ENCODE measurements around the gene PMM2. TPM values are rescaled to one million over a fixed set of nuclear protein-coding genes. Genes with fewer than 3 reads are reported as not detected.
"Not testable (repeated sequence)": the region's sequence is repeated elsewhere in the genome, so short reads cannot be mapped to it uniquely, and the experiment has no call there.

Gene PMM2
- total and polyA plus RNA-seq, 5 experiments from 2014 or later, result 21.4 to 41.9 (median 26.0) TPM

- DNase-seq (no peak), ATAC-seq (no peak)
- peaks cover 14 to 39% (median 25%) of the 10 kb centered on the region in 4 donors for H3K4me1 Mint-ChIP-seq
- POLR2A ChIA-PET, result no interaction called here
- peak overlapping the region in 3 of 10 donors; percentile 38 to 69 (median 45) for H3K4me3 Mint-ChIP-seq
- H3K36me3 Mint-ChIP-seq, result peaks cover 0 to 35% (median 9%) of the 10 kb centered on the region in 3 donors
- H3K27me3 Mint-ChIP-seq, result no peaks in the 10 kb centered on the region
- peak overlapping the region in 2 of 10 donors; percentile 52 to 79 for H3K27ac Mint-ChIP-seq
- H3K9me3 Mint-ChIP-seq, result no peaks in the 10 kb centered on the region
These were observed 34.5 kb downstream of the PMM2 start for GRCh38 chr16:8831871-8832716.

DNA sequence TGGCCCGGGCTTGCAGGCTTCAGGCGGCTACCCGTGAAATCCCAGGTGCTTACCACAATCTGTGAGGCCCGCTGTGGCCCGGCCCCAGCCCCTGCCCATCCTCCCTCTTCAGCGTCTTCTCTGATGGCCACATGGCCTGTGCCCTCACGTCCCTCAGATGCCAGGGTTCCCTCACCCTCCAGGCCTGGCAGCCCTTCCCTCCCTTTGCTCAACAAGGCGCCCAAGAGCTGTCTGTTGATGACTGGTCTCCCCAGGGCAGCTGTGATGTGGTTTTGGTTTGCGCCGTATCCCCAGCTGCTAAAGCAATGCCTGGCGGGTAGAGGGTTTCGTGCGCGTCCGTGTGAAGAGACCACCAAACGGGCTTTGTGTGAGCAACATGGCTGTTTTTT lies 35.1 kb downstream of the PMM2 start:
- POLR2A ChIA-PET, result no interaction called here
- Mint-ChIP-seq H3K4me3 (peak overlapping the region in 7 of 10 donors; percentile 26 to 69 (median 45)), H3K27me3 (no peaks in the 10 kb centered on the region), H3K27ac (peak overlapping the region in 5 of 10 donors; percentile 10 to 85 (median 79)), H3K36me3 (peaks cover 0 to 35% (median 9%) of the 10 kb centered on the region in 3 donors), H3K4me1 (peaks cover 14 to 39% (median 25%) of the 10 kb centered on the region in 4 donors), H3K9me3 (no peaks in the 10 kb centered on the region)
- no peak for DNase-seq
- ATAC-seq, result no peak

DNA sequence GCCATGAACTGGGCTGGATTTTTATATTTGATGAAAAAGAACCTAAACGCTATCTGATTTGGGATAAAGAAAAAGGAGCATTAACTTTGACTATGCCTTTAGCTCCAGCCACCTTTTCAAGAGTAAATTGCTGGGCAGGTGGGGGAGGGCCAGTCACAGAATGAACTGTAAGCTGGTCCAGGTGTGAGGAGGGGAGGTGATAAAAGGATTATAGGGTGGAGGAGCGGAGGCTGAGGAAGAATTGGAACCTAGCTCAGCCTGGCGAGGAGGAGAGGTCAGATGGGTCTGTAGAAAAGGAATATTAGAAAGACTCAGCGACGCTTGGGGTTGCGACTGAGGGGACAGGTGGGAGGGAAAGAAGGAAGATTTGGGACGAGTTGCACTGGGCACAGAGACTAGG lies 39.2 kb downstream of the PMM2 start:
- POLR2A ChIA-PET, H3K27me3 Mint-ChIP-seq, DNase-seq, H3K27ac Mint-ChIP-seq, H3K36me3 Mint-ChIP-seq, H3K4me3 Mint-ChIP-seq, H3K9me3 Mint-ChIP-seq, ATAC-seq: not testable (repeated sequence)
- H3K4me1 Mint-ChIP-seq, result peaks cover 12 to 24% (median 18%) of the 10 kb centered on the region in 4 donors

- POLR2A ChIA-PET, H3K36me3 Mint-ChIP-seq, H3K27me3 Mint-ChIP-seq, H3K9me3 Mint-ChIP-seq, H3K4me3 Mint-ChIP-seq, ATAC-seq, DNase-seq, H3K27ac Mint-ChIP-seq: not testable (repeated sequence)
- peaks cover 9 to 24% (median 15%) of the 10 kb centered on the region in 4 donors for H3K4me1 Mint-ChIP-seq
These were observed 40.0 kb downstream of the PMM2 start for GRCh38 chr16:8837594-8837993.

GRCh38 chr16:8842016-8842415 lies 44.4 kb downstream of the PMM2 start:
- ATAC-seq, DNase-seq, POLR2A ChIA-PET, H3K4me3 Mint-ChIP-seq, H3K9me3 Mint-ChIP-seq, H3K27me3 Mint-ChIP-seq: not testable (repeated sequence)
- peak overlapping the region in 9 of 10 donors; percentile 6 to 92 (median 67) for H3K27ac Mint-ChIP-seq
- H3K4me1 Mint-ChIP-seq, result peaks cover 0 to 25% (median 16%) of the 10 kb centered on the region in 4 donors
- H3K36me3 Mint-ChIP-seq, result peaks cover 0 to 15% (median 0%) of the 10 kb centered on the region in 3 donors

- Mint-ChIP-seq H3K4me1 (peaks cover 0 to 25% (median 16%) of the 10 kb centered on the region in 4 donors), H3K36me3 (peaks cover 0 to 21% (median 0%) of the 10 kb centered on the region in 3 donors), H3K27ac (peak overlapping the region in 2 of 10 donors; percentile 52 to 88)
- POLR2A ChIA-PET, DNase-seq, ATAC-seq, H3K4me3 Mint-ChIP-seq, H3K9me3 Mint-ChIP-seq, H3K27me3 Mint-ChIP-seq: not testable (repeated sequence)
These were observed 45.7 kb downstream of the PMM2 start for GRCh38 chr16:8843296-8843695.

- H3K36me3 Mint-ChIP-seq, result peaks cover 0 to 35% (median 3%) of the 10 kb centered on the region in 3 donors
- peaks cover 12 to 43% (median 26%) of the 10 kb centered on the region in 4 donors for H3K4me1 Mint-ChIP-seq
- H3K9me3 Mint-ChIP-seq, result no peaks in the 10 kb centered on the region
- no peak for DNase-seq
- ATAC-seq, result no peak
- H3K27me3 Mint-ChIP-seq, result no peaks in the 10 kb centered on the region
- POLR2A ChIA-PET, result interaction anchor here (1.6 kb wide), 1 partner anchor 23 kb away, joined by 6 read pairs; the partner anchor contains the start of gene CARHSP1
- no peak overlapping the region for H3K4me3 Mint-ChIP-seq
- H3K27ac Mint-ChIP-seq, result peak overlapping the region in 5 of 10 donors; percentile 11 to 84 (median 51)
These were observed 48.2 kb downstream of the PMM2 start for GRCh38 chr16:8845699-8846298.

GRCh38 chr16:8846401-8846932 lies 48.8 kb downstream of the PMM2 start:
- no peak for DNase-seq
- Mint-ChIP-seq H3K4me3 (no peak overlapping the region), H3K9me3 (no peaks in the 10 kb centered on the region), H3K36me3 (peaks cover 0 to 37% (median 3%) of the 10 kb centered on the region in 3 donors), H3K27ac (peak overlapping the region in 3 of 10 donors; percentile 45 to 56 (median 51)), H3K27me3 (no peaks in the 10 kb centered on the region), H3K4me1 (peaks cover 16 to 46% (median 29%) of the 10 kb centered on the region in 4 donors)
- POLR2A ChIA-PET, result interaction anchor here (1.1 to 1.6 kb wide), 2 partner anchors 22 to 24 kb away, joined by 3 to 6 read pairs; partner anchors contain the start of gene CARHSP1
- no peak for ATAC-seq

GRCh38 chr16:8847145-8847544 lies 49.5 kb downstream of the PMM2 start:
- no peak for DNase-seq
- POLR2A ChIA-PET, result interaction anchor here (1.1 to 1.6 kb wide), 2 partner anchors 22 to 23 kb away, joined by 3 to 6 read pairs; partner anchors contain the start of gene CARHSP1
- Mint-ChIP-seq H3K27ac (peak overlapping the region in 4 of 10 donors; percentile 16 to 43 (median 18)), H3K36me3 (peaks cover 0 to 39% (median 3%) of the 10 kb centered on the region in 3 donors), H3K27me3 (no peaks in the 10 kb centered on the region), H3K9me3 (no peaks in the 10 kb centered on the region), H3K4me1 (peaks cover 19 to 42% (median 30%) of the 10 kb centered on the region in 4 donors), H3K4me3 (no peak overlapping the region)
- no peak for ATAC-seq

GRCh38 chr16:8847623-8848022 lies 50.0 kb downstream of the PMM2 start:
- Mint-ChIP-seq H3K9me3 (no peaks in the 10 kb centered on the region), H3K4me3 (no peak overlapping the region), H3K36me3 (peaks cover 0 to 39% (median 3%) of the 10 kb centered on the region in 3 donors), H3K27ac (peak overlapping the region in 1 of 10 donors; percentile 46), H3K4me1 (peaks cover 19 to 38% (median 26%) of the 10 kb centered on the region in 4 donors), H3K27me3 (no peaks in the 10 kb centered on the region)
- ATAC-seq (no peak), DNase-seq (no peak)
- POLR2A ChIA-PET, result interaction anchor here (1.1 kb wide), 1 partner anchor 23 kb away, joined by 3 read pairs; no protein-coding TSS in a partner anchor

- Mint-ChIP-seq H3K27ac (peak overlapping the region in 2 of 10 donors; percentile 17 to 39), H3K4me3 (no peak overlapping the region), H3K4me1 (peaks cover 23 to 42% (median 26%) of the 10 kb centered on the region in 4 donors), H3K9me3 (no peaks in the 10 kb centered on the region), H3K36me3 (peaks cover 0 to 47% (median 5%) of the 10 kb centered on the region in 3 donors), H3K27me3 (no peaks in the 10 kb centered on the region)
- ATAC-seq (no peak), DNase-seq (no peak)
- POLR2A ChIA-PET, result no interaction called here
These were observed 50.7 kb downstream of the PMM2 start for GRCh38 chr16:8848231-8848938.

DNA sequence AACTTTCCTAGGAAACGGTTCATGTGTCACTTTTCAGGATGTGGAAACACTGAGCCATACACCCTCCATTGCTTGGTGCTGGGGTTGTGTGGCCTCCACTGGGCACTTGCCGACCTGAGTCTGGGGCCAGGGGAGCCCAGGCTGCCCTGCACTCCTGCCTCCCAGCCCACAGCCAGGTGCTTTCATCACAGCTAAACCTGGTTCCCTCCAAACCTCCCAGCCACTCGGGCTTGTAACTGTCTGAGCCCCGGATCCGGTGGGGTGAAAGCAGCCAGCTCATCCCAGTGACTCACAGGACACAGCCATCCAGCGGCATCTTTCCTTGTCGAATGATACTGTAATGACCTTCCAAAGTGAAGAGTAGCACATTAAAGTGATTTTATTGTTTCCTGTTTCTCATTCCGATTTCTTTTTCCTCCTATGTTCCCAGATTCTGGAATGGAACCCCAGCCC lies 51.3 kb downstream of the PMM2 start:
- no peak for ATAC-seq
- peak overlapping the region in 5 of 10 donors; percentile 14 to 91 (median 52) for H3K27ac Mint-ChIP-seq

More for the DNA sequence above, 51.3 kb downstream of the PMM2 start:
- no peak for DNase-seq
- Mint-ChIP-seq H3K27me3 (no peaks in the 10 kb centered on the region), H3K4me1 (peaks cover 24 to 44% (median 27%) of the 10 kb centered on the region in 4 donors), H3K4me3 (no peak overlapping the region), H3K9me3 (no peaks in the 10 kb centered on the region), H3K36me3 (peaks cover 0 to 52% (median 5%) of the 10 kb centered on the region in 3 donors)
- POLR2A ChIA-PET, result interaction anchor here (1.5 kb wide), 1 partner anchor 20 kb away, joined by 6 read pairs; the partner anchor contains the start of gene CARHSP1
